C4-2B (cell line): Measurements from ENCODE around the gene USB1.

Experiments used
- CTCF ChIP-seq: fragments of 450-650 bp; conservative IDR thresholded peaks from 2 replicates; pipeline ENCODE4 v1.5.1; 2017; ENCODE audit warnings: mild to moderate bottlenecking
- ZFX ChIP-seq: fragments of 450-650 bp; IDR thresholded peaks from 2 replicates; pipeline ENCODE4 v1.6.1; 2017

- TF ChIP-seq CTCF (no peak), ZFX (no peak)
Measured at GRCh38 chr16:58035356-58036170, 34.4 kb downstream of the USB1 start.
